ENCODE measurements around the gene AMPD3. TPM values are rescaled to one million over a fixed set of nuclear protein-coding genes. Genes with fewer than 3 reads are reported as not detected.

AMPD3 gene
- total and polyA plus RNA-seq, 7 donors = 23.5 to 120 (median 67.7) TPM

GRCh38 chr11:10439351-10439750 lies 15.7 kb upstream of the AMPD3 start:
- no peak overlapping the region for H3K27ac ChIP-seq
- TF ChIP-seq, protein P1, sequence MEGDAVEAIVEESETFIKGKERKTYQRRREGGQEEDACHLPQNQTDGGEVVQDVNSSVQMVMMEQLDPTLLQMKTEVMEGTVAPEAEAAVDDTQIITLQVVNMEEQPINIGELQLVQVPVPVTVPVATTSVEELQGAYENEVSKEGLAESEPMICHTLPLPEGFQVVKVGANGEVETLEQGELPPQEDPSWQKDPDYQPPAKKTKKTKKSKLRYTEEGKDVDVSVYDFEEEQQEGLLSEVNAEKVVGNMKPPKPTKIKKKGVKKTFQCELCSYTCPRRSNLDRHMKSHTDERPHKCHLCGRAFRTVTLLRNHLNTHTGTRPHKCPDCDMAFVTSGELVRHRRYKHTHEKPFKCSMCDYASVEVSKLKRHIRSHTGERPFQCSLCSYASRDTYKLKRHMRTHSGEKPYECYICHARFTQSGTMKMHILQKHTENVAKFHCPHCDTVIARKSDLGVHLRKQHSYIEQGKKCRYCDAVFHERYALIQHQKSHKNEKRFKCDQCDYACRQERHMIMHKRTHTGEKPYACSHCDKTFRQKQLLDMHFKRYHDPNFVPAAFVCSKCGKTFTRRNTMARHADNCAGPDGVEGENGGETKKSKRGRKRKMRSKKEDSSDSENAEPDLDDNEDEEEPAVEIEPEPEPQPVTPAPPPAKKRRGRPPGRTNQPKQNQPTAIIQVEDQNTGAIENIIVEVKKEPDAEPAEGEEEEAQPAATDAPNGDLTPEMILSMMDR (IDR thresholded peaks at IDR 0.05) = no peak
- no peak overlapping the region for H3K4me3 ChIP-seq
- DNase-seq = no peak
- 79 to 86% (median 80%) methylated on average over 2 of the region's 2 CpGs for WGBS, 3 donors
- no peak for ATAC-seq
- intact Hi-C loops (cut with DNase I) = no loop called here
- H3K4me1 ChIP-seq = peaks cover 5% of the 10 kb centered on the region
- no peaks in the 10 kb centered on the region for H3K36me3 ChIP-seq (ENCODE audit: insufficient read depth in 1 of 2, low read depth in 1 of 2)
- H3K27me3 ChIP-seq (ENCODE audit: insufficient read depth in 3 of 3, low read length in 2 of 3) = no peaks in the 10 kb centered on the region
- no peaks in the 10 kb centered on the region for H3K9me3 ChIP-seq

DNA sequence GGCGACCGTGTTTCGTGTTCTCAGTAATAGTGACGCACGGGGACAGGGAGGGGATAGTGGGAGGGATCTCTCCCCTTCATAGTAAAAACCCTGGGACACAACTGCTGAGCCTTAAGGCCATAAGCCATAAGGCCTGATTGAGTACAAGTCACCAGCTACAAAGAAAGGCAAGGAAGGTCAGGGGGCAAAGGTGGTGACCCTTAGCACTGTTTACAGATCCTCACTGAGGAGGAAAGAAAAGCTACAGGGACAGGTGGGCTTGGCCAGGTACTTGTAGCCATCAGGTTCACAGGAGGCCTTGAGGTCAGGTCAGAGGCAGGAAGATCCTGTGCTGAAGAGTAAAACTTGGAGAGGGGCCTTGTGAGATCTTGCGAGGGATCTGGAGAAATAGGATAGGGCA lies 15.1 kb upstream of the AMPD3 start:
- no peak overlapping the region for H3K4me3 ChIP-seq
- no peaks in the 10 kb centered on the region for H3K27me3 ChIP-seq (ENCODE audit: insufficient read depth in 3 of 3, low read length in 2 of 3)
- WGBS, 3 donors = 72 to 86% (median 79%) methylated on average over 6 of the region's 6 CpGs
- TF ChIP-seq, protein P1 (IDR thresholded peaks at IDR 0.05) = no peak
- ATAC-seq (no peak), DNase-seq (no peak)
- H3K27ac ChIP-seq = no peak overlapping the region
- H3K9me3 ChIP-seq = no peaks in the 10 kb centered on the region
- intact Hi-C loops (cut with DNase I) = no loop called here
- H3K36me3 ChIP-seq (ENCODE audit: insufficient read depth in 1 of 2, low read depth in 1 of 2) = no peaks in the 10 kb centered on the region
- peaks cover 5% of the 10 kb centered on the region for H3K4me1 ChIP-seq

DNA sequence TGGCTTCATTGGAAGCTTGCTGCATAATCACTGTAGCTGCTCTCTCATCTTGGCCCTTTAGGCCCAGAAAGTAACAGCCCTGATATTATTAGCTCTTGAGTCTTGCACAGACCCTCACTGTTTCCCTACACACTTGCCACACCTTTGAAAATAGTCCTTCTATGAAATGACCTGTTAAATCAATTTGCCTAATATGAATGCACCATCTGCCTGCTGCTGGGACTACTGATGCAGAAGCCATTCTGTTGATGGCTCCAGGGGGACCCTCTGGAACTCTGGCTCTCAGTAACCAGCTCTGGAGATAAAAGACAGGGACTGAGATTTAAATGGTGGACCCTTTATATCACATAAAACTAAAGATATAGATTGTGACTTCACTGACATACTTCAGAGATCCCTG lies 14.7 kb upstream of the AMPD3 start:
- no peaks in the 10 kb centered on the region for H3K9me3 ChIP-seq
- intact Hi-C loops (cut with DNase I) = no loop called here
- DNase-seq (no peak), ATAC-seq (no peak)
- H3K36me3 ChIP-seq (ENCODE audit: insufficient read depth in 1 of 2, low read depth in 1 of 2) = no peaks in the 10 kb centered on the region
- H3K27me3 ChIP-seq (ENCODE audit: insufficient read depth in 3 of 3, low read length in 2 of 3) = no peaks in the 10 kb centered on the region
- TF ChIP-seq, protein P1 (IDR thresholded peaks at IDR 0.05) = no peak
- H3K27ac ChIP-seq = no peak overlapping the region
- peaks cover 5% of the 10 kb centered on the region for H3K4me1 ChIP-seq
- H3K4me3 ChIP-seq = no peak overlapping the region

- Histone ChIP-seq H3K4me3 (no peak overlapping the region), H3K27me3 (ENCODE audit: insufficient read depth in 3 of 3, low read length in 2 of 3) (no peaks in the 10 kb centered on the region), H3K36me3 (ENCODE audit: insufficient read depth in 1 of 2, low read depth in 1 of 2) (no peaks in the 10 kb centered on the region), H3K9me3 (no peaks in the 10 kb centered on the region), H3K4me1 (peaks cover 5% of the 10 kb centered on the region), H3K27ac (peak overlapping the region; percentile 76)
- no peak for DNase-seq
- intact Hi-C loops (cut with DNase I) = no loop called here
- 88 to 95% (median 90%) methylated on average over 4 of the region's 4 CpGs for WGBS, 3 donors
- TF ChIP-seq, protein P1 (IDR thresholded peaks at IDR 0.05) = no peak
- no peak for ATAC-seq
Measured at GRCh38 chr11:10441091-10441490, 14.0 kb upstream of the AMPD3 start.
